Right ventricle myocardium inferior (tissue), 1 donor: ENCODE measurements around the gene TMEM86A. TPM values are rescaled to one million over a fixed set of nuclear protein-coding genes. Genes with fewer than 3 reads are reported as not detected.

ENCODE experiments used
- ATAC-seq: fragments of 200-7000 bp; cut with Tn5 transposase; one replicate; pipeline ENCODE4 v1.9.1; 2020; ENCODE audit warnings: mild to moderate bottlenecking, moderate library complexity
- DNase-seq: peaks from one replicate; pipeline ENCODE4 v3.0.0; 2021; ENCODE audit errors: missing footprints
- intact Hi-C: fragments of 100-400 bp; cut with DNase I; formaldehyde crosslinking; loops from one replicate; pipeline ENCODE4 v1.11.0; 2022
- total RNA-seq: library from RNA; stranded (reverse); fragmentation: NEBNext Ultra II Directional; extraction: Animal tissue kit (Norgen Biotek cat#: 25700); gene quantifications from one replicate; pipeline ENCODE4 v1.2.1, GENCODE V29; 2021
- donor health status: DM: no; HTN: yes; CAD: no; lungs with severe emphysema.

TMEM86A gene
- total RNA-seq, 1 donor from 2014 or later: 4.6 TPM

GRCh38 chr11:18739685-18740084 lies 41.1 kb downstream of the TMEM86A start:
- no peak for ATAC-seq
- no peak for DNase-seq
- intact Hi-C loops: loop anchor here (10.0 kb wide), 1 partner anchor 625 kb away; no protein-coding TSS in a partner anchor

GRCh38 chr11:18741783-18742182 lies 43.2 kb downstream of the TMEM86A start:
- intact Hi-C loops: no loop called here
- DNase-seq (no peak), ATAC-seq (no peak)

- intact Hi-C loops: no loop called here
- ATAC-seq: no peak
- DNase-seq: no peak
Measured at GRCh38 chr11:18743365-18743764, 44.8 kb downstream of the TMEM86A start.

GRCh38 chr11:18743900-18744514 lies 45.4 kb downstream of the TMEM86A start:
- no peak for ATAC-seq
- no peak for DNase-seq
- intact Hi-C loops: no loop called here

- intact Hi-C loops: no loop called here
- DNase-seq (no peak), ATAC-seq (no peak)
Measured at GRCh38 chr11:18745251-18745650, 46.7 kb downstream of the TMEM86A start.

- DNase-seq: no peak
- intact Hi-C loops: no loop called here
- ATAC-seq: no peak
Measured at GRCh38 chr11:18748766-18749365, 50.3 kb downstream of the TMEM86A start.

- peak; percentile 42 for ATAC-seq
- no peak for DNase-seq
- intact Hi-C loops: no loop called here
Measured at GRCh38 chr11:18749681-18750319, 51.2 kb downstream of the TMEM86A start.

- no peak for DNase-seq
- intact Hi-C loops: no loop called here
- ATAC-seq: no peak
Measured at GRCh38 chr11:18750944-18751343, 52.4 kb downstream of the TMEM86A start.

GRCh38 chr11:18752502-18752901 lies 53.9 kb downstream of the TMEM86A start:
- intact Hi-C loops: no loop called here
- no peak for ATAC-seq
- DNase-seq: no peak

- intact Hi-C loops: no loop called here
- ATAC-seq: no peak
- DNase-seq: no peak
Measured at GRCh38 chr11:18754308-18754707, 55.7 kb downstream of the TMEM86A start.

Other genes with a start within 250 kb of the TMEM86A start
- not detected for gene LDHAL6A, start 242.9 kb upstream of the TMEM86A start, total RNA-seq
- gene TSG101, start 171.8 kb upstream of the TMEM86A start, total RNA-seq: 62.6 TPM
- gene UEVLD, start 110.0 kb upstream of the TMEM86A start, total RNA-seq: 18.0 TPM
- gene MISFA, start 99.0 kb upstream of the TMEM86A start, total RNA-seq: 13.0 TPM
- 9.3 TPM for gene SPTY2D1, start 64.4 kb upstream of the TMEM86A start, total RNA-seq
- 1.4 TPM for gene IGSF22, start 27.4 kb downstream of the TMEM86A start, total RNA-seq
- gene PTPN5, start 93.0 kb downstream of the TMEM86A start, total RNA-seq: 0.27 TPM
- gene MRGPRX1, start 240.6 kb downstream of the TMEM86A start, total RNA-seq: not detected